Islet of Langerhans (tissue), 1 donor: ENCODE measurements around the gene CD58.

Experiments used
- FAIRE-seq: peaks from one replicate; lab custom pipeline; 2011; peaks lifted over from hg19 to GRCh38; lab: Jason Lieb, UNC

CD58 gene

DNA sequence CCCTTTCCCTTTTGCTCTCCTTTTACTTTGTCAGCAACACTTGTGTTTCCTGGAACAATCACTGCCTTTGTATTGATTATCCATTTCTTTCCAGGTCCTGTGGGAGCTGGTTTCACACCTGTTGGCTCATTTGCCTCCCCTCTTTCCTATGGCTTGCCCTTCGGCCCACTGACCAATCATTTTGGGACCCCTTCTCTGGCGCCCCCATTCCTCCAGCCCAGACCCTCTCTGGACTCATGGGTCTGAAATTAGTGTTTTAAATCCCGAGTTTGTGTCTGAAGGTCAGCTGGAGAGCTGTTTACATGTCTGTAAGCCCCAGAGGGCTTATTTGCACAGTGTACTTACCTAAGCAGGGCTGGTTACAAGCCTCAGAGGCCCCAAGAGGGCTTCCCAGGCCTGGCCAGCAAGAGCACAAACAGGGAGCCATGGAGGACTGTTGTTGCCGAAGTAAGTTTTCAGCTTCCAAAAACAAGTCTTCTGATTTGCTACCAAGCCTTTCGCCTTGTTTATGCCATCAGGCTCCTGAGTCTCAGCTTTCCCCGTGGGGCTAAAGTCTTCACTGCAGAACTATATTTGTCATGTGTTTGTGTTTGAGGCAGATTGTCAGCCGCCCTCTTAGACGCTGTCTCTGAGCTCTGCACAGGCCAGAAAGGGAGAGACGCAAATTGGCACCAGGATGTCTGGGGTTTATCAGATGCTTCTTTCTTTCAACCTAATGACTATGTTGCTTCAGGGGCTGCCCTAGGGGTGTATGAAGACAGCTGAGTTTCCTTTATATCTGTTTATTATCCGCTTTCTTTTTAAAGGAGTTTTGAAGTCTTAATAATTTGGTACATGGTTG is 104.8 kb downstream of the CD58 start:
- FAIRE-seq: no peak

DNA sequence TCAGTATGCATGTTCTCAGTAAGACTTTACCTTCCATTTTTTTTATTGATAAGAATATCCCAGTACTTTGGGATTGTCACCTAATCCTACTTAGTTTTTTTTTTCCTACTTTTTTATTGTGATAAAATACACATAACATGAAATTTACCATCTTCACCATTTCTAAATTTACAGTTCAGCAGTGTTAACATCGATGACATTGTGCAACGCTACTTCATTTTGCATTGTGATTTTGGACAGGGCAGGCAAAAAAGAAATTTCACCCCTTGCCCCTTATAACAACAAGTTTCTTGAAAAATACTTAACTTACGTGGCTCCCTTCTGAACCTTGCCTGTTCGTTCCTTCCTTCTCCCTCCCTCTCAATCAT is 105.4 kb downstream of the CD58 start:
- no peak for FAIRE-seq
